ENCODE data around the gene UAP1. TPM values are rescaled to one million over a fixed set of nuclear protein-coding genes. Genes with fewer than 3 reads are reported as not detected.

Gene UAP1
- total RNA-seq, 2 donors from 2014 or later, result 37.5 to 53.1 TPM

- no peak for DNase-seq (ENCODE audit: low spot score)
- no peak for TF ChIP-seq CTCF (IDR thresholded peaks at IDR 0.05)
- H3K9me3 ChIP-seq, result no peaks in the 10 kb centered on the region
- no peaks in the 10 kb centered on the region for H3K27me3 ChIP-seq
- H3K4me1 ChIP-seq, result peaks cover 0 to 7% of the 10 kb centered on the region in 2 donors
- no peaks in the 10 kb centered on the region for H3K36me3 ChIP-seq
- no peak overlapping the region for H3K27ac ChIP-seq
- H3K4me3 ChIP-seq, result no peak overlapping the region
Observed at GRCh38 chr1:162649583-162649982, 88.1 kb downstream of the UAP1 start.

Other genes with a start within 250 kb of the UAP1 start
- not detected for gene SPATA46, start 184.9 kb upstream of the UAP1 start, total RNA-seq
- 1 to 10 TPM; 3.0 to 7.0 TPM for gene C1orf226, start 180.0 kb upstream of the UAP1 start, total RNA-seq
- under 1 TPM in 1 of 2 donors, not detected in 1; 0.16 TPM for gene SH2D1B, start 149.6 kb upstream of the UAP1 start, total RNA-seq
- gene UHMK1, start 63.9 kb upstream of the UAP1 start, total RNA-seq, result 10 to 100 TPM; 24.3 to 28.6 TPM
- 10 to 100 TPM; 41.6 to 69.9 TPM for gene DDR2, start 70.7 kb downstream of the UAP1 start, total RNA-seq
- gene HSD17B7, start 229.0 kb downstream of the UAP1 start, total RNA-seq, result 1 to 10 TPM; 5.6 to 6.9 TPM

Data from right atrium auricular region (tissue), 2 donors.